Measurements from ENCODE around the gene ACAA2. TPM values are rescaled to one million over a fixed set of nuclear protein-coding genes. Genes with fewer than 3 reads are reported as not detected.

Gene ACAA2
- total and polyA plus RNA-seq, 2 experiments from 2014 or later = 91.1 to 126 TPM

DNA sequence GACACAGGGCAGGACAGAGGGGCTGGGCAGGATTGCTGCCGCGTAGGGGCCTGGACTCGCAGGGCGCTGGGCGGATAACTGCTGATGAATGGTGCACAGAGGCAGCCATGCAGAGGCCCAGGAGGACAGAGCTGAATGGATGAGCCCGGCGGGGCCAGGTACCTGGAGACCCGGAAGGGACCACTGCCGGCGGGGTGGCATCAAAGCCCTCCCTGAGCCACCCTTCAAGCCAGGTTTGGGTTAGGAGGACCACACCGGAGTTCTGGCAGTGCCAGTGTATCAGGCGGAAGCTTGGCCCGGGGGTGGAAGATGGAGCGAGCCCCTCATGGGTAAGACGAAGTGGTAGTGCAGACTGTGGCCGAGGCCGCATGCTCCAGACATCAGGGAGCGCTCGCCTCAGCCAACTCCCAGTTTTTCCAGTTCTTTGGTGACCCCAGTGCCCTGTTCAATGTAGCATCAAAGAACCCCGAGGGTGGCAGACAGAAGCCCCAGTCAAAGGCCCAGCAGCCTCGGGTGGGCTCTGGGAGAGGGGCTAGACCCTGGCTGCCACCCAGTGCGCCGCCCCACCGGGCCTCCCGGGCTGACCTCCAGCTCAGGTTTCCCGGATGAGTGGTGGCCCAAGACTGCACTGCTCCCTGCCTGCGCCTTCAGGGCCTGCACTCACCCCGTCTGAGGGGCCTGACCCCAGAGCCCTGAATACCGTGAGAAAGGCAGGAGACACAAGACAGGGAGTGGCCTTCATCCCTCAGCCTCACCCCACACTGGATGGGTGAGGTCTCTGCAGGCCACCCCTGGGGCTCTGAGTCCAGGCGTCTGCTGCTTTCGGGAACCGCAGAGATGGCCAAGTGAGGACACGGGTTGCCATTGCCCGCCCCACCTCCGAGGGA is 50.9 kb downstream of the ACAA2 start (continued):
- TF ChIP-seq, protein P1, sequence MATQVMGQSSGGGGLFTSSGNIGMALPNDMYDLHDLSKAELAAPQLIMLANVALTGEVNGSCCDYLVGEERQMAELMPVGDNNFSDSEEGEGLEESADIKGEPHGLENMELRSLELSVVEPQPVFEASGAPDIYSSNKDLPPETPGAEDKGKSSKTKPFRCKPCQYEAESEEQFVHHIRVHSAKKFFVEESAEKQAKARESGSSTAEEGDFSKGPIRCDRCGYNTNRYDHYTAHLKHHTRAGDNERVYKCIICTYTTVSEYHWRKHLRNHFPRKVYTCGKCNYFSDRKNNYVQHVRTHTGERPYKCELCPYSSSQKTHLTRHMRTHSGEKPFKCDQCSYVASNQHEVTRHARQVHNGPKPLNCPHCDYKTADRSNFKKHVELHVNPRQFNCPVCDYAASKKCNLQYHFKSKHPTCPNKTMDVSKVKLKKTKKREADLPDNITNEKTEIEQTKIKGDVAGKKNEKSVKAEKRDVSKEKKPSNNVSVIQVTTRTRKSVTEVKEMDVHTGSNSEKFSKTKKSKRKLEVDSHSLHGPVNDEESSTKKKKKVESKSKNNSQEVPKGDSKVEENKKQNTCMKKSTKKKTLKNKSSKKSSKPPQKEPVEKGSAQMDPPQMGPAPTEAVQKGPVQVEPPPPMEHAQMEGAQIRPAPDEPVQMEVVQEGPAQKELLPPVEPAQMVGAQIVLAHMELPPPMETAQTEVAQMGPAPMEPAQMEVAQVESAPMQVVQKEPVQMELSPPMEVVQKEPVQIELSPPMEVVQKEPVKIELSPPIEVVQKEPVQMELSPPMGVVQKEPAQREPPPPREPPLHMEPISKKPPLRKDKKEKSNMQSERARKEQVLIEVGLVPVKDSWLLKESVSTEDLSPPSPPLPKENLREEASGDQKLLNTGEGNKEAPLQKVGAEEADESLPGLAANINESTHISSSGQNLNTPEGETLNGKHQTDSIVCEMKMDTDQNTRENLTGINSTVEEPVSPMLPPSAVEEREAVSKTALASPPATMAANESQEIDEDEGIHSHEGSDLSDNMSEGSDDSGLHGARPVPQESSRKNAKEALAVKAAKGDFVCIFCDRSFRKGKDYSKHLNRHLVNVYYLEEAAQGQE (IDR thresholded peaks at IDR 0.05; ENCODE audit: unreplicated experiment) = no peak
- TF ChIP-seq EZH2 (IDR thresholded peaks at IDR 0.05; ENCODE audit: low read depth, unreplicated experiment) (no peak), JUNB (IDR thresholded peaks at IDR 0.05; ENCODE audit: unreplicated experiment) (no peak)
- TF ChIP-seq, protein P2, sequence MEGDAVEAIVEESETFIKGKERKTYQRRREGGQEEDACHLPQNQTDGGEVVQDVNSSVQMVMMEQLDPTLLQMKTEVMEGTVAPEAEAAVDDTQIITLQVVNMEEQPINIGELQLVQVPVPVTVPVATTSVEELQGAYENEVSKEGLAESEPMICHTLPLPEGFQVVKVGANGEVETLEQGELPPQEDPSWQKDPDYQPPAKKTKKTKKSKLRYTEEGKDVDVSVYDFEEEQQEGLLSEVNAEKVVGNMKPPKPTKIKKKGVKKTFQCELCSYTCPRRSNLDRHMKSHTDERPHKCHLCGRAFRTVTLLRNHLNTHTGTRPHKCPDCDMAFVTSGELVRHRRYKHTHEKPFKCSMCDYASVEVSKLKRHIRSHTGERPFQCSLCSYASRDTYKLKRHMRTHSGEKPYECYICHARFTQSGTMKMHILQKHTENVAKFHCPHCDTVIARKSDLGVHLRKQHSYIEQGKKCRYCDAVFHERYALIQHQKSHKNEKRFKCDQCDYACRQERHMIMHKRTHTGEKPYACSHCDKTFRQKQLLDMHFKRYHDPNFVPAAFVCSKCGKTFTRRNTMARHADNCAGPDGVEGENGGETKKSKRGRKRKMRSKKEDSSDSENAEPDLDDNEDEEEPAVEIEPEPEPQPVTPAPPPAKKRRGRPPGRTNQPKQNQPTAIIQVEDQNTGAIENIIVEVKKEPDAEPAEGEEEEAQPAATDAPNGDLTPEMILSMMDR (conservative IDR thresholded peaks at IDR 0.05; ENCODE audit: low read depth in 2 of 2) = 0 out of 4 replicates have a peak, but pooled peaks of 1 of the 2 experiments have one; percentile 29

DNA sequence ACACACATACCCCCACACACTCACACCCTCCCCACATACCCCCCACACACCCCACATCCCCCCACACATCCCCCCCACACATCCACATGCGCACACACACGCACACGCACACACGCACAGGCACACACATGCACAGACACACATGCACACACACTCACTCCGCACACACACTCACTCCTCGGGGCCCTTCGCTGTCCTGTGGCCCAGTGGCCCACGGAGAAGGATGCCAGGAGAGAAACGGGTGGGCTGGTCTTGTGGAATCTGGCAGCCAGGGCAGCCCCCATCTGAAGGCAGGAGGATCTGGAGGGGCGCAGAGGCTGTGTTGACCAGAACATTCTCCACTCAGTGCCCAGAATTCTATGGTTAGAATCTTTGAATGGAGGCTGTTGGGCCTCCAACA is 51.6 kb downstream of the ACAA2 start:
- no peak overlapping the region for H3K27ac Mint-ChIP-seq
- peak overlapping the region; percentile 83 for H2AFZ ChIP-seq
- ATAC-seq = no peak

DNA sequence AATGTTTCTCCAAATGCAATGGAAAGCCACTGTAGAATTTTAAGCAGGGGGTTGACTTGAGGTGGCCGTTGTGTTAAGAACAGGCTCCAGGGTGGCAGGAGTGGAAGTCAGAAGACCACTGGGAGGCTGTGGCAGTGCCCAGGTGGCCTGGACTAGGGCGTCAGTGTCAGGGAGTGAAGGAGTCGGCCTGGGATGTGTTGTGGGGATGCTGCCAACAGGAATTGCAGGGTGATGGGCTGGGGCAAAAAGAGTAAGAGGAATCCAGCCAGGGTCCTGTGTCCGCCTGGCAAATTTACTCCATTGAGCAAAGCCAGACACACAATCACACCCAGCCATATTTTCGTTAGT is 55.1 kb downstream of the ACAA2 start:
- Histone ChIP-seq H3K79me2 (replicated peaks; ENCODE audit: insufficient read depth) (no peaks in the 10 kb centered on the region), H2AFZ (no peak overlapping the region), H3K27ac (ENCODE audit: low read depth) (no peak overlapping the region), H3F3A (replicated peaks; ENCODE audit: low read depth) (0 out of 2 replicates have a peak, but pooled peaks cover 3% of the 10 kb centered on the region), H3K4me1 (ENCODE audit: insufficient read depth) (peaks cover 8% of the 10 kb centered on the region; the same call in 1 of the 2 replicates), H3K4me3 (no peak overlapping the region), H3K9me2 (ENCODE audit: insufficient read depth) (no peaks in the 10 kb centered on the region), H3K27me3 (ENCODE audit: insufficient read depth) (no peaks in the 10 kb centered on the region), H4K20me1 (replicated peaks; ENCODE audit: insufficient read depth) (no peaks in the 10 kb centered on the region), H3K4me2 (no peak overlapping the region), H3K36me3 (ENCODE audit: insufficient read depth) (no peaks in the 10 kb centered on the region)
- Mint-ChIP-seq H3K9me3 (no peaks in the 10 kb centered on the region; the same call in none of the 3 replicates), H3K4me3 (no peak overlapping the region), H3K36me3 (ENCODE audit: low read depth) (no peaks in the 10 kb centered on the region; the same call in 2 of the 3 replicates), H3K4me1 (peaks cover 29% of the 10 kb centered on the region), H3K27me3 (ENCODE audit: insufficient read depth, low read depth, poor library complexity) (peaks cover 13% of the 10 kb centered on the region), H3K27ac (no peak overlapping the region)
- ATAC-seq (peak; percentile 17; the same call in 2 of the 3 replicates), DNase-seq (ENCODE audit: low spot score) (no peak)
- TF ChIP-seq, protein P2 (conservative IDR thresholded peaks at IDR 0.05; ENCODE audit: low read depth in 2 of 2) = no peak
- TF ChIP-seq NANOG (IDR thresholded peaks at IDR 0.05; ENCODE audit: borderline replicate concordance) (no peak), ZNF114 (CRISPR knock-in tag; IDR thresholded peaks at IDR 0.05) (no peak)

More for the DNA sequence above, 51.6 kb downstream of the ACAA2 start:
- Histone ChIP-seq H3K27me3 (ENCODE audit: insufficient read depth) (no peaks in the 10 kb centered on the region), H3K4me2 (no peak overlapping the region), H3F3A (replicated peaks; ENCODE audit: low read depth) (0 out of 2 replicates have a peak, but pooled peaks cover 3% of the 10 kb centered on the region), H3K79me2 (replicated peaks; ENCODE audit: insufficient read depth) (no peaks in the 10 kb centered on the region), H3K4me3 (no peak overlapping the region), H3K9me2 (ENCODE audit: insufficient read depth) (no peaks in the 10 kb centered on the region), H3K4me1 (ENCODE audit: insufficient read depth) (peaks cover 8% of the 10 kb centered on the region; the same call in 1 of the 2 replicates), H4K20me1 (replicated peaks; ENCODE audit: insufficient read depth) (no peaks in the 10 kb centered on the region), H3K27ac (ENCODE audit: low read depth) (no peak overlapping the region), H3K36me3 (ENCODE audit: insufficient read depth) (no peaks in the 10 kb centered on the region)
- H3K4me3 Mint-ChIP-seq = no peak overlapping the region
- no peak for TF ChIP-seq ZNF331 (CRISPR knock-in tag; IDR thresholded peaks at IDR 0.05; ENCODE audit: low read depth)
- no peak for TF ChIP-seq NANOG (IDR thresholded peaks at IDR 0.05; ENCODE audit: borderline replicate concordance)
- TF ChIP-seq CREB1 (CRISPR knock-in tag; IDR thresholded peaks at IDR 0.05; ENCODE audit: low read depth) = no peak
- H3K27me3 Mint-ChIP-seq (ENCODE audit: insufficient read depth, low read depth, poor library complexity) = peaks cover 14% of the 10 kb centered on the region
- H3K36me3 Mint-ChIP-seq (ENCODE audit: low read depth) = no peaks in the 10 kb centered on the region; the same call in 2 of the 3 replicates
- H3K4me1 Mint-ChIP-seq = peaks cover 36% of the 10 kb centered on the region
- no peak for DNase-seq (ENCODE audit: low spot score)
- no peaks in the 10 kb centered on the region; the same call in 1 of the 3 replicates for H3K9me3 Mint-ChIP-seq

Measured in GM23338 (cell line).